Measurements from ENCODE around the gene ELL2.

Gene ELL2

GRCh38 chr5:95989283-95990048 lies 27.8 kb upstream of the ELL2 start:
- no peak for TF ChIP-seq CTCF (IDR thresholded peaks at IDR 0.05)
- no peak for TF ChIP-seq ZFX (IDR thresholded peaks at IDR 0.05; ENCODE audit: borderline replicate concordance)
- peak overlapping the region; percentile 79 for H3K27ac ChIP-seq

GRCh38 chr5:95988877-95989276 lies 27.2 kb upstream of the ELL2 start:
- H3K27ac ChIP-seq: peak overlapping the region; percentile 79
- no peak for TF ChIP-seq CTCF (IDR thresholded peaks at IDR 0.05)
- TF ChIP-seq ZFX (IDR thresholded peaks at IDR 0.05; ENCODE audit: borderline replicate concordance): no peak

- H3K27ac ChIP-seq: peak overlapping the region; percentile 79
These were observed 26.4 kb upstream of the ELL2 start for GRCh38 chr5:95988094-95988493.

GRCh38 chr5:95986937-95987520 lies 25.4 kb upstream of the ELL2 start:
- no peak for TF ChIP-seq CTCF (IDR thresholded peaks at IDR 0.05)
- no peak for TF ChIP-seq ZFX (IDR thresholded peaks at IDR 0.05; ENCODE audit: borderline replicate concordance)
- H3K27ac ChIP-seq: no peak overlapping the region

More at GRCh38 chr5:95988094-95988493, 26.4 kb upstream of the ELL2 start:
- TF ChIP-seq CTCF (IDR thresholded peaks at IDR 0.05) (no peak), ZFX (IDR thresholded peaks at IDR 0.05; ENCODE audit: borderline replicate concordance) (no peak)

GRCh38 chr5:95986001-95986400 lies 24.4 kb upstream of the ELL2 start:
- H3K27ac ChIP-seq: no peak overlapping the region
- TF ChIP-seq ZFX (IDR thresholded peaks at IDR 0.05; ENCODE audit: borderline replicate concordance): no peak
- no peak for TF ChIP-seq CTCF (IDR thresholded peaks at IDR 0.05)

GRCh38 chr5:95985249-95985648 lies 23.6 kb upstream of the ELL2 start:
- no peak for TF ChIP-seq ZFX (IDR thresholded peaks at IDR 0.05; ENCODE audit: borderline replicate concordance)
- TF ChIP-seq CTCF (IDR thresholded peaks at IDR 0.05): no peak
- no peak overlapping the region for H3K27ac ChIP-seq

GRCh38 chr5:95984287-95984938 lies 22.8 kb upstream of the ELL2 start:
- no peak overlapping the region for H3K27ac ChIP-seq
- TF ChIP-seq ZFX (IDR thresholded peaks at IDR 0.05; ENCODE audit: borderline replicate concordance) (no peak), CTCF (IDR thresholded peaks at IDR 0.05) (no peak)

Data from 22Rv1 (cell line).